GM21786 (cell line): ENCODE results near the gene ITGB7.
"Not testable (repeated sequence)": the region's sequence is repeated elsewhere in the genome, so short reads cannot be mapped to it uniquely, and the experiment has no call there.

ENCODE experiments used
- ATAC-seq: cut with Tn5 transposase; IDR thresholded peaks from one replicate; pipeline ENCODE4 v1.9.1; 2021; ENCODE audit not compliant: unreplicated experiment

Gene ITGB7

DNA sequence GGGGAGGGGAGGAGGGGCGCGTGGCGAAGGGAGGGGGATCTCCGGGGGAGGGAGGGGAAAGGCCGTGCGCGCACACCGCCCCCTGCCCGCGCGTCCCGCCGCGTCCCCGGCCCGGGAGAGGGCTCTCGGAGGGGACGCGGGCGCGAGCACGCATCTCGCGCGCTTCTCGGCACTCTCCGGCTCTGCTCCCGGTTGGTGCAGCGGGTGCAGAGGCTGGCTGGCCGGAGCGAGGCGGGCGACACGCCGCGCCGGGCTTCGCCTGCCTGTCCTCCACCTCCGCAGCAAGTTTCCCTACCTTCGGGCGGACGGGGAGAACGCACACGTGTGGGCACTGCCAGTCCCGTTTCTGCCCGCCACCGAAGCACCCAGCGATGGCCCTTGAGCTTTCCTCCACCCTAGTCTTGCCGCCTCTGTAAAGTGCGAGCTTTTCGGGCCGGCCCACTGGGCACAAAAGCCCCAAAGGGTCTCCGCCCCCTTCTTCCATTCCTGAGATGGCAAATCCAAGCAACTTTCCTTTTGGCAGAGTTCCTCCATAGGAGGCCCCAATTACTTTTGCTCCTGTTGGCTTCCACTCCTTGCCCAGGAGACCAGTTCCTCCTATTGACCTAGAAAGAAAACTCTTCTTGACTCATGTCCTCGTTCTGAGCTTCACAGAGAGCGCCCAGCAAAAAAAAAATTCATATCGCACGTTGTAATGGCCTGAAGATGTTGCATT is 26.0 kb downstream of the ITGB7 start:
- ATAC-seq: peak; percentile 42

DNA sequence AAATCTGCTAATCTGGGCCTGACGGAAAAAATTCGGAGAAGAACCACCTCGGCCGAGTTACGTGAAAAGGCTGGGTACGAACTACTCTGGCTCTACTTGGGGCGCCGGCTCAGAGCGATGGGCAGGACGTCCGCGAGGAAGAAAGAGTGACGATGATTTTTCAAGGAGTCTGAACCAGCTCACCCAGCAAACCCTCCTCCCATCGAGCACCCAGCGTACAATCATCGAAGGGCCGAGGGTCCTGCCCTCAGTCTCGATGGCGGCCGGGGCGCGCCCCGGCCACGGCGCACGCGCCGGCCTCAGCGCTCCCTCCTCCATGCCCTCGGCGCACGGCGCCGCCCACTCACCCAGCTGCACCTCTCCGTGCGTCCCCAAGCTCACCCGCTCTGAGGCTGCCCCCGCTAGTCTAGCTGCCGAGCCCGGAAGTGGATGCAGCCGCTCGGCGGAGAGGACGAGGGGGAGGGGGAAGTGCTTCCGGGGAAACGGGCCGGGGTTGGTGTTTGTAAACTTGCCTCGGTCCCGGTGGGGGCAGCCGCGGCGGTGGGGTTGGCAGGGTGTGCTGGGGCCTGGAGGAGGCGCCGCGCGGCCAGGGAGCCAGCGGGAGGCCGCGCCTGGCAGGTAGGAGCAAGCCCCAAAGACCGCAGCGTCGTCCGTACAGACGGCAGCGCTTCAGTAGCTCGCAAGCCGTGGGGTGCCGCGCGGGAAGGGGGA is 26.7 kb downstream of the ITGB7 start, which contains the start of the genes CSAD and ZNF740:
Gene CSAD (minus strand): TSS at position 706 of the 711 bp plus-strand sequence. CDS start 7,455 bp downstream, outside the sequence.
Gene ZNF740 (plus strand): TSS at position 503 of the 711 bp plus-strand sequence. CDS start 1,262 bp downstream, outside the sequence.
- peak; percentile 91 for ATAC-seq

DNA sequence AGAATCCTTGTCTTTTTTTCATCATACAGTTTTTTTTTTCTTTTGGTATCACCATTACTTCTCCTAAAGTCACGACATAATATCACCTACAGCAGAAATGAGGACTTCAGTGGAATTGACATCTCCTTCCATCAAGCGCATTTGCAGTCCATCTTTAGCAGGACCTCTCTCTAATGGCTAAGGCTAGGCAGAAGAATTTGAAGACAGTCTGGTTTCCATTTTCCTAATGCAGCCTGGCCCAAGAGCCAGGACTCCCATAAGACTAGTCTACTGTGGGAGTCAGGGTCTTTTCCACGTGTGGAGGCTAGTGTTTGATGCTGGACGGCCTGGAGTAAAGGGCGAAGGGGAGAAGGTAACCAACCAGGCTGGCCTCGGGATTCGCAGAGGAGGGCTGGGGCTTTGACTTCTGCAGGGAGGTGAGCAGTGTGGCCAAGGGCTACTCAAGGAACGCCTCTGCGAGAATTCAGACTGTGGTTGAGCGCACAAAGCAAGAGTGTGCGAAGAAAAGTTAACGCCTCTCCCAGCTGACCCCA is 27.3 kb downstream of the ITGB7 start:
- ATAC-seq: peak; percentile 4

DNA sequence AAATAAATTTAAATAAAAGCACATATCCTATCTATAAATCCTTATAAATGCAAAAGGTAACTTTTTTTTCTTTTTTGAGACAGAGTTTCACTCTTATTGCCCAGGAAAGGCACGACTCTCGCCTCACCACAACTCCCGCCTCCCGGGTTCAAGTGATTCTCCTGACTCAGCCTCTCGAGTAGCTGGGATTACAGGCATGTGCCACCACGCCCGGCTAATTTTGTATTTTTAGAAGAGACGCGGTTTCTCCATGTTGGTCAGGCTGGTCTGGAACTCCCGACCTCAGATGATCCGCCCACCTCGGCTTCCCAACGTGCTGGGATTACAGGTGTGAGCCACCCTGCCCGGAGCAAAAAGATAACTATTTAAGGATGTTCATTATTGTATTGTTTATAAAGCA is 28.2 kb downstream of the ITGB7 start:
- ATAC-seq: not testable (repeated sequence)

DNA sequence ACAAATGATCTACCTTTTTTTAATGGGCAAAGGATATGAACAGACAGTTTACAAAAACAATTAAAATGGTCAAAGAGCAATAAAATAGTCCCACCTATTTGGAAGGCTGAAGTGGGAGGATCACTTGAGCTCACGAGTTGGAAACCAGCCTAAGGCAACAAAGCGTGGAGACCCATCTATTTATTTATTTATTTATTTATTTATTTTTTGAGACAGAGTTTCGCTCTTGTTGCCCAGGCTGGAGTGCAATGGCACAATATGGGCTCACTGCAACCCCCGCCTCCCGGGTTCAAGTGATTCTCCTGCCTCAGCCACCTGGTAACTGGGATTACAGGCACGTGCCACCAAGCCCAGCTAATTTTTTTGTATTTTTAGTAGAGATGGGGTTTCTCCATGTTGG is 29.6 kb downstream of the ITGB7 start:
- not testable (repeated sequence) for ATAC-seq

DNA sequence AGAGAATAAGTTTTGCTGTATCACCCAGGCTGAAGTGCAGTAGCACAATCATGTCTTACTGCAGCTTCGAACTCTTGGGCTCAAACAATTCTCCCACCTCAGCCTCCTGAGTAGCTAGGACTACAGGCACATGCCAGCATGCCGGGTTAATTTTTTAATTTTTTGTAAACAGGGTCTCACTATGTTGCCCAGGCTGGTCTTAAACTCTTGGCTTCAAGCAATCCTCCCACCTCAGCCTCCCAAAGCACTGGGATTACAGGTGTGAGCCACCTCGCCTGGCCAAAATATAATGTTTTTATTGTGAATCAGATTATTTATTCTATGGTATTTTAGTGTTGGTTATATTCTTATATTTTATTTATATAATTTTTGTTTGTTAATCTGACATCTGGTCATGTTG is 30.3 kb downstream of the ITGB7 start:
- no peak for ATAC-seq

DNA sequence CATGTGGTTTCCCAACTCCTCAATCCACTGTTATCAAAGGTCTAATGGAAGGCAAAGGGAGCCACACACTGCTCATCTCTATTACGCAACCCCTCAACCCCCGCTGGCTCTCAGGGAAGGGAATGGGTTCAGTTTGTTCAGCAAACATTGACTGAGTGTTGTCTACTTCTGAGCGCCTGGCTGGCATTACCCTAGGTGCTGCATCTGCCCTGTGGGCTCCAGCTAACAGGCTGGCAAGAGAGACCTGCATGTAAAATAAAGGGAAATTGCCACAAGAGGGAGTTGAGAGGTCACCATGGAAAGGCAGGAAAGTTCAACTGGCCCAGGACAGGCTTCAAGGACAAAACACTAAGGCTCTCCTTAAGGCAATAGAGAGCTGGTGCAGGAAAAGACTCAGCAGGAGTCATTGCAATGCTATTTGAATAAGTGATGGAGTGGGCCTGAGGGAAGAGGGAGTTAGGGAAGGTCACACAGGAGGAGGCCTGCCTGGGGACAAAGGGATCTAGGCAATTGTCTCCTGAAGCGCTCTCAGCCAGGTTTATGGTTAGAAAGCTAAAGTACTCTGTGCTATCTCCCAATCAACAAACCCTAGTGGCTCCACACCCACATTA is 32.1 kb downstream of the ITGB7 start:
- no peak for ATAC-seq

DNA sequence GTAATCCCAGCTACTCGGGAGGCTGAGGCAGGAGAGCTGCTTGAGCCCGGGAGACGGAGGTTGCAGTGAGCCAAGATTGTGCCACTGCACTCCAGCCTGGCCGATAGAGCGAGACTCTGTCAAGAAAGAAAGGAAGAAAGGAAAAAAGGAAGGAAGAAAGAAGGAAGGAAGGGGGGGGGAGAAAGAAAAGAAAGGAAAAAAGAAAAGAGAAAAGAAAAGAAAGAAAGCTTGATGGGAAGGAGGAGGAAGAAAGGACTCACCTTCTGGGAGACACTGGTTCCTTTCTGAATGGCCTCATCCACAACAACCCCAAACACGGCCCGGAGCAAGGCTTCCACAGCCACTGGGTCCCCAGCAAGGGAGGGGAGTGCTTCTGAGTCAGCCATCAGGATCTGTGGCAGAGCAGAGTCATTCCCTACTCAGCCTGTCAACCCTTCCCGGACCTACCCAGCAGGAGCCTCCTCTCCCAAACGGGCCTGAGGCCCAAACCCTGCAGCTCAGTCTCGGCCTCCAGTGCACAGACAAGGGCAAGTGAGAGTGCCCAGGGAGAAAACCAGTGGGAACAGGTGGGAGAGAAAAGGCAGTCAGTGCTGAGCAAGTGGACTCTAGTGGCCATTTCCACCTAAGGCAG is 33.9 kb downstream of the ITGB7 start:
- ATAC-seq: no peak

DNA sequence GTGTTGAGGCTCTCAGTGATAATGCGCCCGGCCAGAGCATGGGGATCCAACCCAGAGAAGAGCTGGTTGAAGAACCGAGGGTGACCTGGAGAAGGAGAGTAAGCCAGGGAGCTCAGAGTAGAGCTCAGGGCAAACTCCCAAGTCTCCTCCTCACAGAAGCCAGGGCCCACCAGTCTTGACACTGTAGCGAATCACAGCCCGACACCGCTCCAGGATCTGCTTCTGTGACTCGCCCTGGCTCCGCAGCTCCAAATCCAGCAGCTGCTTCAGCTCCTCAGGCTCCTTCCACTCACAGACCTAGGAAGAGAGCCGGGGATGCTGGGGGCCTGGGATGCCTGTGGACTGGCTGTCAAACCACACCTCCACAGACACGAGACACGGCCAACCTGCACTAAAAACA is 34.7 kb downstream of the ITGB7 start:
- ATAC-seq: no peak

DNA sequence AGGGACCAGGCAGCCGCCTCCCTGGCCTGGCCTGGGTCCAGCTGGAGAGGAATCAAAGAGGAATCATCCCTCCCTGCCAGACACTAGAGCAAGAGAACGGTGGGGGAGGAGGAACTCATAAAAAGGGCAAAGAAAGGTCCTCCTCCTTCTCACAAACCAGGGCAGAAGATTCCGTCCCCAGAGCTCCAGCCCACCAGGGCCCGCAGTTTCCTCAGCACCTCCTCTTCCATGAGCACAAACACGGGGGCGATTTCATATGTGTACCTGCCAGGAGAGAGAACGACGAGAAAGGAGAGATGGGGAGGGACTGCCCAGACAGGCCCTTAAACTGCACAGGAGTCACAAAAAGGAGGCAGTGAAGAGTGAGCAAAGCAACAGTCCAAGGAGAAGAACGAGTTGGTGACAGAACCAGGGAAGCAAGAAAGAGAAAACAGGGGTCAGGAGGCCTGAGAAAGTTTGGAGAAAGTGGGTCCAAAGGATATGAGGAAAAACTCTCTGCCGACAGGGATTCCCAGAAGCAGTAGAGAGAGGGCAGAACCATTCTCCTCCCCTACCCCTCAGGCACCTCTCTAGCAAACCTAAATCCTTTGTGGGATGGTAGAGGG is 35.2 kb downstream of the ITGB7 start:
- ATAC-seq: no peak

DNA sequence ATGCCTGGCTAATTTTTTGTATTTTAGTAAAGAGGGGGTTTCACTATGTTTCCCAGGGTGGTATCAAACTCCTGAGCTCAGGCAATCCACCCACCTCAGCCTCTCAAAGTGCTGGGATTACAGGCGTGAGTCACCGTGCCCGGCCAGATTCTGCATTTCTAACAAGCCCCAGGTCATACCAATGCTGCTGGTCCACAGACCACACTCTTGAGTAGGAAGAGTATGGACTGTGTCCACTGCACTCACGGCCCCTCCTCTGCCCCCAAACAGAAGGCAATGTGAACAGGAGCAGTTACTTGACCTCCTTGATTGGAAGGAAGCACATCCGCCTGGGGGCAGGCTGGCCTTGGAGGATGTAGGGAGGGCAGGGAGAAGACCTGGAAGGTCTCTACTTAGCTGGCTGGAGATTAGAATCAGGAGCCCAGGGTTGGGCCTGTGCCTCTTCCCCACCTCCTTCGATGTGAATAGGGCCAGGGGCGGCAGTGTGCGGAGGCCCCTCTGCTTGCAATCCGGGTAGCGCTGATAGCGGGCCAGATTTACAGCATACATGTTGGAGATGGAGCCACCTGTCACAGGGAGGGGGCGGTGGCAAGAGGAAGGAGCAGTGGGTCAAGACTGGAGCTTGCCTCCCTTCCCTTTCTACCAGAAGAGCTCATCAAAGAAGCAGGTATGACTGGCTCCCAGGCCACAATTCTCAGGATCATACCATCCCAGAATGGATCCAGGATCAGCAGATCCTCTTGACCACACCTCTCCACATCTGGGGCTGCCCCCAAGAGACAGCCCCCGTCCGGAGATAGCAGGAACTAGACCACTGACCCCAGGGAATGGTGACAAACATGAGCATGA is 36.0 kb downstream of the ITGB7 start:
- ATAC-seq: no peak

DNA sequence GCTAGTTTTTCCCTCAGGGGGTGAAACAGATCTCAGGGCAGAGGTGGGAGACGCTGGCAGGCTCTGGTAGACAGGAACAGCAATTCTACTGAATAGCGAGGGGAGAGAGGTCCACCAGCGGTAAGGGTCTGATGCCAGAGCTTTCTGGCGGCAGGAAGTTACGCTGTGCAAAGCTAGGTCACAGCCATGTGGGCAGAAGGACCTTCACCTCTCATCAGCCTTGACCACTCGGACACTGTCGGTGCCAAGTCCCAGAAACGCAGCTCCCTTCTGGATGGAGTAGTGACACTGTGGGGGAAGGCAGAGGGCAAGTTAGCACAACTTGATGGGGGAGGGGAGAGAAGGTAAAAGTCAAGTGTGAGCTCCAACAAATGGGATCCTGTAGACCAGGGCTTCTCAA is 36.8 kb downstream of the ITGB7 start:
- no peak for ATAC-seq

DNA sequence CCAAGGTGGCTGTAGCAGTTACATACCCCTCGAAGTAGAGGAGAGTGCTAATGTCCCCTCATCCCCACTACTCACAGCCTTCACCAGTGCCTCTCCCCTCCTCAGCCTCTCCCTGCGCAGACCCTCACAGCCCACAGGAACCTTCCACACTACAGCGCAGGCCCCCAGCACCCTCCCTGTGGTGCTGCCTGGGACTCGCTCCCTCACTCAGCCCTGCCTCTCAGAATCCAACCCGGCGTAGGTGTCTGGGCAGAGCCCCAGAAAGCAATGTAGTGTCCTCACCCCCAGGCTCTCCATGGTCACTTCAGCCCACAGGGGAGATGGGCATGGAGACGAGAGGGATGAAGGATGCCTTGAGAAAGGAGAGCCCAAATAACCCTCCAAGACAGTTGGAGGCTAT is 37.4 kb downstream of the ITGB7 start:
- no peak for ATAC-seq

DNA sequence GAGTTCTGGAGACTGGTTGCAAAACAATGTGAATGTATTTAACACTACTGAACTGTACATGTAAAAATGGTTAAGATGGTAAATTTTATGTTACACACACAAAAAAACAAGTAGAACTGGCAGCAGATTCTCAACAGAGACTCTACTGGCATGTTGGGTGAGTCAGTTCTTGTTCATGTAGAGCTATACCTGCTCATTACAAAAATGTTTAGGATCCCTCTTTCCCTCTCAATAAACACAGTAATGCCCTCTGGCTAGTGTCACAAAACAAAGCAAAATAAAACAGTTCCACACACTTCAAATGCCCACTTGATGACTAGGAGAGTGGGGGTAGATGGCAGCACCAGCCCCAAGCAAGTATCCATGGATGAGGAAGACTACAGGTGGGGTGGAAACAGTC is 40.2 kb downstream of the ITGB7 start:
- no peak for ATAC-seq

DNA sequence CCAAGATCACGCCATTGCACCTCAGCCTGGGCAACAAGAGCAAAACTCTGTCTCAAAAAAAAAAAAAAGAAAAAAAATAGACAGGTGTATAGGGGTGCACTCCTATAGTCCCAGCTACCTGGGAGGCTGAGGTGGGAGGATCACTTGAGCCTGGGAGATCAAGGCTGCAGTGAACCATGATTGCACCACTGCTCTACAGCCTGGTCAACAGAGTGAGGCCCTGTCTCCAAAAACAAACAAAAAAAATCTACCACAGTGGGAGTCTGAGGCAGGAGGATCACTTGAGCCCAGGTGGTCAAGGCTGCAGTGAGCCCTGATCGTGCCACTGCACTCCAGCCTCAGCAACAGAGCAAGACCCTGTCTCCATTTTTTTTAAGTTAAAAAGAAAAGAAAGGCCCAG is 44.0 kb downstream of the ITGB7 start:
- not testable (repeated sequence) for ATAC-seq

DNA sequence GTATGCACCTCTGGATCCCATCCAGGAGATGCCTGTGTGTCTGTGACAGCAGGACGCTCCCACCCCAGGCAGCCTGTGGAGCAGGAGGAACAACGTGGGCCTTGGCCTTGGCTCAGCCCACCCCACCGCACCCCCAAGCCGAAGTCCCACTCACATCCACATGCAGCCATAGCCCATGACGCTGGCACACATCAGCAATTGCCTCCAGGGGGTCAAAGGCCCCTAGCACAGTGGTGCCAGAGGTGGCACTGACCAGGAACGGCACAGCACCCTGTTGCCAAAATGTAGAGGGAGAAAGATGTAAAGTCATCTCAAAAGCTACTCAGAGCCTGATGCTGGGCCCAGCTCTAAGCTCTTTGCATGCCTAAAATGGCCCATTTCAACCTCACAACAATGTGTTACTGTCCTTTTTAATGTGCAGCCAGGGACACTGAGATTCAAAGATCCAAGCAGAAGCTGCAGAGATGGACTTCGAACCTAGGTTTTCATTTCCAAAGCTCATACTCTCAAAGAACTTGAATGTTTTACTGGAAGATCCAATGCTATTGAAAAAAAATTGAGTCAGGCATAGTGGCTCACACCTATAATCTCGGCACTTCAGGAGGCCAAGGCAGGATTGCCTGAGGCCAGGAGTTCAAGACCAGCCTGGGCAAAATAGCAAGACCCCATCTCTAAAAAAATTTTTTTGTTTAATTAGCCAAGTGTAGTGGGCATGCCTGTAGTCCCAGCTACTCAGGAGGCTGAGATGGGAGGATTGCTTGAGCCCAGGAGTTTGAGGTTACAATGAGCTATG is 45.7 kb downstream of the ITGB7 start:
- ATAC-seq: no peak

DNA sequence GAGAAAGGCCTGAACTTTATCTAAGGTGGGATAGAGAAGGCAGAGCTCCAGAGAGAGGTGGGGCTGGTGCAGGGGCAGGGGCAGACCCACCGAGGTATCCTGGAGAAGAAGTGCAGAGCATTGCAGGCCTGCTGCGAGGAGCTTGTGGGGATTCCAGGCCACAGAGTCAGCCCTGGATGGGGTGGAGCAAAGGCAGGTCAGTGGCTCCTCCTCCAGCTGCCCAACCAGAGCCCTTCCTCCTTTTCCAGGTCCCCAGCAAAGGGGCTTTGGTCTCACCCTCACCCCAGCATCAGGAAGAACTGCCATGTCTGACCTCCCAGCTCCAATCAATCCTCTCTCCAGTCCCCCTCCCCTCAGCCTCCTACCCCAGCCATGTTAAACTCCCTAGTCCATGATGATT is 46.4 kb downstream of the ITGB7 start:
- no peak for ATAC-seq

DNA sequence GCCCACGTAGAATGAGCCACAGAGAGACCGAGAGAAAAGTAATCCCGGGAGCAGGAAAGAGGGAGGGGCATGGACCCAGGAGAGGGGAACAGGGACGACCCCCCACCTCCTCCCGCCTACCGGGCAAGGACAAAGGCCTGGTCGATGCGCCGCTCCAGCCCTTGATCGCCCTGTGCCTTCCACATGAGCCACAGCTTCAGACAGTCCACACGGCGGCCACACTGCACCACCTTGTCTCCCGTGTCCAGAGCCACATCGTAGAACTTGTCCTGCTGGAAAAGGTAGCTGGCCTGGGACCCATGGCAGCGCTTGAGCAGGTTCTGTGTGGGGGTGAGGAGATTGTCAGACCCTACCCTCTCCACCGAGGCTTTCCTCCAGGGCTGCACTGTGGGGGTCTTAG is 47.1 kb downstream of the ITGB7 start:
- ATAC-seq: no peak

DNA sequence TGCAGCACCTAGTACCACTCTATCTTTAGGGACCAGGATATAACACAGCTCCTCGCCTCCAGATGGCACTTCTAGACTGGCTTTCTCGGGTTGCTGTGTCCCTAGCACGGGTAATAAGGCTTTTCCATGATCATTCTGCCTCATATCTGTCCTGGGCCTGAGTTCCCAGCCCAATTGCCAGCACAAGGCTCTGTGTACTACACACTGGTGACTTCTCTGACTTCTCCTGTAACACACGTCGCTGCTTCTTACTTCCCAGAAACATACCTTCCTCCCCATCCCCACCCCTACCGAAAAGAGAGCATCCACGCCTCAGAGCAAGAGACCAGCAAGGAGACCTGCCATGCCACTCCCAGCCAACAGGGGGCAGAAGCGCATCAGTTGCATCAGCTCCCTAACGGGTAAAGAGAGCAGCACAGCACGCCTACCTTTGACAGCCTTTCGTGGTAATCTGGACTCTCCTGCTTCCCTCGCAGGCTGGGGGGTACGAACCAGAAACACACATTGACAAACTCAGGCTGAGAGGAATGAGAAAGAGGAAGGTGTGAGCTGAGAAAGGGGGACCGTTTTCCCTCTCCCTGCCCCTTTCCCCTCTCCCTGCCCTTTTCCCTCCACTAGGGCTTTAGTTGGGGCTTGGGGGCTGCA is 47.7 kb downstream of the ITGB7 start:
- peak; percentile 69 for ATAC-seq
